Measurements from ENCODE around the gene CLCNKB. TPM values are rescaled to one million over a fixed set of nuclear protein-coding genes. Genes with fewer than 3 reads are reported as not detected.

CLCNKB gene
- total RNA-seq, 1 experiment from 2014 or later, result not detected

DNA sequence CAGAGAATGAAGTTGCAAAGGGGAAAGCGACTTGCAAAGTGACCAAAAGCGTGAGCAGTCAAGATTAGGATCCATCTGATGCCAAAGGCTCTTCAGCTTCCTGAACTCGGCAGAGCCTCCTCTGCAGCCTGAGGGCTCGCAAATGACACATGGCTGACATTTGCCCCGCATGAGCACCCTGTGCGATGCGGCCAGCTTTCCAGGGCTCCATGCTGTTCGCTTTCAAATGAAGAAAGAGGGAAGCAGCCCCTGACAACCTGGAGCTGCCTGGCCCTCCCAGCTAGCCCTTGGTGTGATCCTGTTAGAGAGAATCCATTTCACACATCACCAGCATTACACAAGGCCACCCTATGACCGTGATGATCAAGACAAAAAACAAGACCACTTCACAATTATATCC is 50.0 kb downstream of the CLCNKB start:
- H3K27ac ChIP-seq, result no peak overlapping the region
- no peaks in the 10 kb centered on the region for H3K9me3 ChIP-seq (replicated peaks)
- H3K36me3 ChIP-seq, result no peaks in the 10 kb centered on the region
- no peak for DNase-seq
- H3K27me3 ChIP-seq, result peaks cover 25% of the 10 kb centered on the region
- H3K4me3 ChIP-seq, result no peak overlapping the region
- H3K4me1 ChIP-seq, result peaks cover 7% of the 10 kb centered on the region

DNA sequence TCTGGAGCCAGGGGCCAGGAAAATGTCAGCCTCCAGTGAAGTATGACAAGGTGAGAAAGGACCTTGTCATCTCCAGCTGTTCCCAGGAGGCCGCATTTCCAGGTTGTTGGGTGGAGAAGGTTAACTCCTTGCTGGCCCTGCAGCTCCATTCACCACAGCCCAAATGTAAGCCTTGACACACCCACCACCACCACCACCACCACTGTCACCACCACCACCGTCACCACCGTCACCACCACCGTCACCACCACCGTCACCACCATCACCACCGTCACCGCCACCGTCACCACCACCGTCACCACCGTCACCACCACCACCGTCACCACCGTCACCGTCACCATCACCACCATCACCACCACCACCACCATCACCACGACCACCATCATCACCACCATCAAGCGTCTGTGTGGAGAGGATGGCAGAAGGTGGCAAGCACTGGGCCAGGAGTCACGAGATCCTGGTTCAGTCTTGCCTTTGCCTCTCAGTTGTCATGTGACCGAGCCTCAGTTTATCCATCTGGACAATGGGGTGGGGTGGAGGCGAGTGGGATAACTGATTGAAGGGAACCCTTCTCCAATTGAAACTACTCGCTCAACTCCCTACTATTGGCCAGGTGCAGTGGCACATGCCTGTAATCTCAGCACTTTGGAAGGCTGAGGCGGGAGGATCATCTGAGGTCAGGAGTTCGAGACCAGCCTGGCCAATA is 51.0 kb downstream of the CLCNKB start:
- DNase-seq, result no peak
- H3K9me3 ChIP-seq (replicated peaks), result 0 out of 2 replicates have a peak, but pooled peaks cover 3% of the 10 kb centered on the region

DNA sequence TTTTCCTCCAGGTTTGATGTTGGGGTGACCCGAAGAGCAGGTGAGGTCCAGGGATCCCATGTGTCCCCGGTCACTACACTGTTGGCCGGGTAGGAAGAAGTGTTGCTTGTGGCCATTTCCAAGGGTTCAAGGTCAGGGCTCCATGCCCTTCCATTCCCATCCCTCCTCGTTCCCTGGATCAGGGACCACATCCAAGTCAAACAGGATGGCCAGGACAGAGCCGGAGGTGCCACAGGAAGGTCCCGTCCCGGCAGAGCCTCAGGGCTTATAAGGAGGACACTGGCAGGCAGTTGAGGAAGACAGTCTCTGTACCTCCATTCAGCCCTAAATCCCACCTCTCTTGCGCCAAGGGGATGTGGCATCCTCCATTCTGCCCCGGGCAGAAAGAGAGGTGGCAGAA is 51.9 kb downstream of the CLCNKB start:
- Histone ChIP-seq H3K4me1 (peaks cover 12% of the 10 kb centered on the region), H3K27me3 (peaks cover 18% of the 10 kb centered on the region), H3K4me3 (no peak overlapping the region), H3K9me3 (replicated peaks) (0 out of 2 replicates have a peak, but pooled peaks cover 3% of the 10 kb centered on the region), H3K36me3 (no peaks in the 10 kb centered on the region), H3K27ac (no peak overlapping the region)
- no peak for DNase-seq

More for the DNA sequence above, 51.0 kb downstream of the CLCNKB start:
- H3K4me1 ChIP-seq, result peaks cover 12% of the 10 kb centered on the region
- no peaks in the 10 kb centered on the region for H3K36me3 ChIP-seq
- H3K27ac ChIP-seq, result no peak overlapping the region
- H3K4me3 ChIP-seq, result no peak overlapping the region
- H3K27me3 ChIP-seq, result peaks cover 18% of the 10 kb centered on the region

DNA sequence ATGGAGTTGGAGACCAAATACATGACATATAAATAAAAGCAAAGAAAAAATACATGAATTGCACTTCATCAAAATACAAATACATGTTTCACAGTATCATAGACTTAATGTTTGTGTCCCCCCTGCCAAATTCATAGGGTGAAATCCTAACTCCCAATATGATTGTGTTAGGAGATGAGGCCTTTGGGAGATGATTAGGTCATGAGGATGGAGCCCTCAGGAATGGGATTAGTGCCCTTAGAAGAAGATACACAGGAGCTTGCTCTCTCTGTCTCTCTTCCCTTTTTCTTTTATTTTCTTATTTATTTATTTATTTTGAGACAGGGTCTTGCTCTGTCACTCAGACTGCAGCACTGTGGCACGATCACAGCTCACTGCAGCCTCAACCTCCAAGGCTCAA is 55.8 kb downstream of the CLCNKB start:
- Histone ChIP-seq H3K27me3 (peaks cover 9% of the 10 kb centered on the region; the same call in 1 of the 2 replicates), H3K27ac (no peak overlapping the region), H3K36me3 (no peaks in the 10 kb centered on the region), H3K4me3 (no peak overlapping the region), H3K9me3 (replicated peaks) (peaks cover 15% of the 10 kb centered on the region; the same call in 1 of the 2 replicates), H3K4me1 (peaks cover 8% of the 10 kb centered on the region; the same call in 1 of the 2 replicates)
- no peak for DNase-seq

DNA sequence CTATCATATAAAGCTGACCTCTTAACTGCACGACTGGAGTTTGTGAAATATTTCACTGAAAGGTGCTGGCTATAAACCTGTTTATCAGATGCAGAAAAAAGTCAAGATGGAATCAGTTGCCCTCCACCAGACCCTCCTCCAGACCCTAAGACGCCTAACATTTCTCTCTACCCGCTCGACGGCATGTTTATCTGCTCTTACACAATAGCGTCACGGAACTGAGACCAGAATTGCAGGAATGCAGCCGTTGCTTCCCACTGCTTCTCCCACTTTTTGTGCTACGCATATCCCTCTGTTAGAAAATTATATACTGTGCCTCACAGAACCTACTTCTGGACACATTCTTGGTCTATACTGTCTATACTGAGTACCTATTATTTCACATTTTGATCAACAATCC is 58.0 kb downstream of the CLCNKB start:
- no peaks in the 10 kb centered on the region; the same call in 1 of the 2 replicates for H3K27me3 ChIP-seq
- H3K4me1 ChIP-seq, result peaks cover 8% of the 10 kb centered on the region; the same call in 1 of the 2 replicates
- peaks cover 15% of the 10 kb centered on the region; the same call in 1 of the 2 replicates for H3K9me3 ChIP-seq (replicated peaks)
- no peaks in the 10 kb centered on the region for H3K36me3 ChIP-seq
- H3K27ac ChIP-seq, result no peak overlapping the region
- no peak overlapping the region for H3K4me3 ChIP-seq
- no peak for DNase-seq

Other genes with a start within 250 kb of the CLCNKB start
- gene UQCRHL, start 236.1 kb upstream of the CLCNKB start, total RNA-seq (2014; rRNA removed; shearing (Covaris generic)), result 8.5 and 8.6 TPM in 2 replicates
- 47.2 and 55.7 TPM in 2 replicates for gene SPEN, start 196.1 kb upstream of the CLCNKB start, total RNA-seq (2014; rRNA removed; shearing (Covaris generic))
- 27.1 and 34.9 TPM in 2 replicates for gene ZBTB17, start 67.7 kb upstream of the CLCNKB start, total RNA-seq (2014; rRNA removed; shearing (Covaris generic))
- gene SRARP, start 39.5 kb upstream of the CLCNKB start, total RNA-seq (2014; rRNA removed; shearing (Covaris generic)), result not detected in 2 replicates
- gene HSPB7, start 25.7 kb upstream of the CLCNKB start, total RNA-seq (2014; rRNA removed; shearing (Covaris generic)), result 81.4 and 83.9 TPM in 2 replicates
- gene CLCNKA, start 21.7 kb upstream of the CLCNKB start, total RNA-seq (2014; rRNA removed; shearing (Covaris generic)), result 0.42 TPM in 1 of 2 replicates, not detected in the other
- 0.10 TPM in 1 of 2 replicates, not detected in the other for gene FAM131C, start 29.9 kb downstream of the CLCNKB start, total RNA-seq (2014; rRNA removed; shearing (Covaris generic))
- gene EPHA2, start 112.3 kb downstream of the CLCNKB start, total RNA-seq (2014; rRNA removed; shearing (Covaris generic)), result 55.0 and 57.3 TPM in 2 replicates
- gene ARHGEF19, start 168.9 kb downstream of the CLCNKB start, total RNA-seq (2014; rRNA removed; shearing (Covaris generic)), result 7.9 and 9.9 TPM in 2 replicates
- 1.3 and 1.9 TPM in 2 replicates for gene CPLANE2, start 193.4 kb downstream of the CLCNKB start, total RNA-seq (2014; rRNA removed; shearing (Covaris generic))

Measured in SJCRH30 (cell line).